Endothelial cell (in vitro differentiated cells): Measurements from ENCODE around the gene SLC25A29. TPM values are rescaled to one million over a fixed set of nuclear protein-coding genes. Genes with fewer than 3 reads are reported as not detected.

Experiments
- DNase-seq: peaks from one replicate; pipeline ENCODE4 v3.0.0; 2021; ENCODE audit warnings: low spot score
- H3K27ac Mint-ChIP-seq: one replicate; pipeline ENCODE4 v1.8.0; 2021; ENCODE audit warnings: mixed read lengths, inconsistent platforms; ENCODE audit not compliant: unreplicated experiment
- H3K27me3 Mint-ChIP-seq: one replicate; pipeline ENCODE4 v1.8.0; 2021; ENCODE audit warnings: mild to moderate bottlenecking, moderate library complexity, mixed read lengths, inconsistent platforms; ENCODE audit not compliant: unreplicated experiment
- H3K36me3 Mint-ChIP-seq: one replicate; pipeline ENCODE4 v1.8.0; 2021; ENCODE audit warnings: mild to moderate bottlenecking, low read depth, mixed read lengths, inconsistent platforms; ENCODE audit not compliant: unreplicated experiment
- H3K4me1 Mint-ChIP-seq: one replicate; pipeline ENCODE4 v1.8.0; 2021; ENCODE audit warnings: mild to moderate bottlenecking, mixed read lengths, inconsistent platforms; ENCODE audit not compliant: unreplicated experiment
- H3K4me3 Mint-ChIP-seq: one replicate; pipeline ENCODE4 v1.8.0; 2021; ENCODE audit warnings: mild to moderate bottlenecking, mixed read lengths, inconsistent platforms; ENCODE audit not compliant: unreplicated experiment
- H3K9me3 Mint-ChIP-seq: one replicate; pipeline ENCODE4 v1.8.0; 2021; ENCODE audit warnings: mixed read lengths, inconsistent platforms; ENCODE audit not compliant: unreplicated experiment
- total RNA-seq: library from RNA; stranded (reverse); fragmentation: NEBNext Ultra II Directional; extraction: Animal tissue kit (Norgen Biotek cat#: 25700); gene quantifications from one replicate; pipeline ENCODE4 v1.2.1, GENCODE V29; 2021; ENCODE audit not compliant: unreplicated experiment
- TF ChIP-seq, protein P1 (sequence below): fragments of 200-600 bp; sonication (generic); IDR thresholded peaks from one replicate; pipeline ENCODE4 v1.5.0; 2021; ENCODE audit warnings: antibody characterized with exemption; ENCODE audit not compliant: unreplicated experiment

Gene SLC25A29
- total RNA-seq, 1 donor from 2014 or later: 165 TPM

DNA sequence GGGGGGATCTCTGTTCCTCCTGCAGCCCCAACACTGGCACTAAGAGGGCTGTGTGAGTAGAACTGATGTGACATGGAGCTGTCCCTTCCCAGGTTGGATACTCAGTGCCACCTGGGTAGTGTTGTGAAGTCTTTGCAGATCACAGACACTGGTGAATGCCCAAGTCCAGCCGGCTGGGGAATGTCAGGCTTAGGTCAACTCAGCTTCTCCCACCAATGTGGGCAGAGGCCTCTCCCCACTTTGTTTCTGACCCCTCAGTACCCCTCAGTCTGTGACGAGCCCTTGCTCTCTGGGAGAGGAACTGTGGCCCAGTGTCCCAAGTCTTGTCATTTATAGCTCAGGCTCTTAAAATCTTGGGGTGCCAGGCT lies 11.3 kb downstream of the SLC25A29 start:
- H3K9me3 Mint-ChIP-seq: no peaks in the 10 kb centered on the region
- no peak overlapping the region for H3K27ac Mint-ChIP-seq
- no peak overlapping the region for H3K4me3 Mint-ChIP-seq
- TF ChIP-seq, protein P1, sequence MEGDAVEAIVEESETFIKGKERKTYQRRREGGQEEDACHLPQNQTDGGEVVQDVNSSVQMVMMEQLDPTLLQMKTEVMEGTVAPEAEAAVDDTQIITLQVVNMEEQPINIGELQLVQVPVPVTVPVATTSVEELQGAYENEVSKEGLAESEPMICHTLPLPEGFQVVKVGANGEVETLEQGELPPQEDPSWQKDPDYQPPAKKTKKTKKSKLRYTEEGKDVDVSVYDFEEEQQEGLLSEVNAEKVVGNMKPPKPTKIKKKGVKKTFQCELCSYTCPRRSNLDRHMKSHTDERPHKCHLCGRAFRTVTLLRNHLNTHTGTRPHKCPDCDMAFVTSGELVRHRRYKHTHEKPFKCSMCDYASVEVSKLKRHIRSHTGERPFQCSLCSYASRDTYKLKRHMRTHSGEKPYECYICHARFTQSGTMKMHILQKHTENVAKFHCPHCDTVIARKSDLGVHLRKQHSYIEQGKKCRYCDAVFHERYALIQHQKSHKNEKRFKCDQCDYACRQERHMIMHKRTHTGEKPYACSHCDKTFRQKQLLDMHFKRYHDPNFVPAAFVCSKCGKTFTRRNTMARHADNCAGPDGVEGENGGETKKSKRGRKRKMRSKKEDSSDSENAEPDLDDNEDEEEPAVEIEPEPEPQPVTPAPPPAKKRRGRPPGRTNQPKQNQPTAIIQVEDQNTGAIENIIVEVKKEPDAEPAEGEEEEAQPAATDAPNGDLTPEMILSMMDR: no peak
- no peak for DNase-seq
- H3K36me3 Mint-ChIP-seq: peaks cover 6% of the 10 kb centered on the region
- peaks cover 11% of the 10 kb centered on the region for H3K27me3 Mint-ChIP-seq
- H3K4me1 Mint-ChIP-seq: peaks cover 3% of the 10 kb centered on the region

DNA sequence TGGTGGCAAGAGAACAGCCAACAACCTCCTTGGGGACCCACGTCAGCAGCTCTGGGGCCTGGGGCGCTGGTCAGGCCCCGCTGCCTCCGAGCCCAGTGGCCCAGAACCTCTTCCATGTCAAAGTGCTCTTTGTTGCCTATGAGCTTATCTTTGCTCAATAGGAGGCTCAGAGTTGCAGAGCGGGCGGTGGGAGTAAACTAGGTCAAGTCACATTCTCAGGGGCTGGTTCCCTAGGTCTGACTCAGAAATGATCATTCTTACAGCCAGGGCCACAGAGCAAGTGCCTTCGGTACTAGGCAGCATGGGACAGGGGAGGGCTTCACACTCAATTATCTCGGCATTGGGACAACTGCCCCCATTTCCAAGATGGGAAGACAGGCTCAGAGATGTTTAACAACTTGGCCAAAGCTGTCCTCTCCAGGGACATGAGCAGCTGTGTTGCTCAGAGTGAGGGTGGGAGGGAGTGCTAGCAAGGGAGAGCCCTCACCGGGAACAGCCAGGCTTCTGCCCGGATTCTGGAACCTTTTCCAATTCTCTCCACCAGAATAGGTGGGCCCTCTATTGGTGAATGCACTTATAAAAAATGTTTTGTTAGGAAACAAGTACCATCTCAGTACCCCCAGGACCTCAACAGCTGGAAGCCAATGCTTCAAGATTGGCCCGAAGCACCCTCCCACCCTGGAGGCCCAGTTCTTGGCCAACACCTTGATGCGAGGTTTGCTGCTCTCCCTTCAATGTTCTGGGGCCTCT lies 11.9 kb downstream of the SLC25A29 start:
- Mint-ChIP-seq H3K27ac (no peak overlapping the region), H3K4me3 (no peak overlapping the region), H3K36me3 (peaks cover 3% of the 10 kb centered on the region), H3K9me3 (no peaks in the 10 kb centered on the region), H3K27me3 (peaks cover 11% of the 10 kb centered on the region), H3K4me1 (peaks cover 3% of the 10 kb centered on the region)
- TF ChIP-seq, protein P1: no peak
- no peak for DNase-seq

DNA sequence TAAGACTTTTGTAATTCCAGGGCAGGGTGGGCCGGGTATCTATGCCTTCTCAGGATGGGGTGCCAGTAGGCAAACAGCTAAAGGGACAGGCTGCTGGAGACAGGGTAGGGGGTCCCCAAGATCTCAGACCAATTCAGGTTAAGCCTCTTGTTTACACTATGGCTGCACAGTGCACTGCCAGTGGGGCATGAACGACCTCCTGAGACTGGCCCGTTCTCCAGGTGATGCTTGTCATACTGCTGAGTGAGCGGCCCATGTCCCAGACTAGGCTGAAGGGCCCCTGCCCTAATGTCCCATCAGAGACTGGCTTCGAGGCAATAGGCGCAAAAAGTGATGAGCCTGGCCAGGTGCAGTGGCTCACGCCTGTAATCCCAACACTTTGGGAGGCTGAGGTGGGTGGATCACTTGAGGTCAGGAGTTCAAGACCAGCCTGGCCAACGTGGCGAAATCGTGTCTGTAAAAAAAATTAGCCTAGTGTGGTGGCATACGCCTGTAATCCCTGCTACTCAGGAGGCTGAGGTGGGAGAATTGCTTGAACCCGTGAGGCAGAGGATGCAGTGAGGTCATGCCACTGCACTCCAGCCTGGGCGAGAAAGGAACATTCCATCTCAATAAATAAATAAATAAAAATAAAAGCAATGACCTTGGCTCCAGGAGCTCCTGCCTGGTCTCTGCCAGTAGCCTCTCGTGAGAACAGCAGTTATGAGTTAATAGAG lies 12.6 kb downstream of the SLC25A29 start:
- TF ChIP-seq, protein P1: no peak
- H3K27me3 Mint-ChIP-seq: peaks cover 11% of the 10 kb centered on the region
- H3K4me3 Mint-ChIP-seq: no peak overlapping the region
- no peak for DNase-seq
- peaks cover 7% of the 10 kb centered on the region for H3K36me3 Mint-ChIP-seq
- no peaks in the 10 kb centered on the region for H3K9me3 Mint-ChIP-seq
- no peak overlapping the region for H3K27ac Mint-ChIP-seq
- peaks cover 3% of the 10 kb centered on the region for H3K4me1 Mint-ChIP-seq

DNA sequence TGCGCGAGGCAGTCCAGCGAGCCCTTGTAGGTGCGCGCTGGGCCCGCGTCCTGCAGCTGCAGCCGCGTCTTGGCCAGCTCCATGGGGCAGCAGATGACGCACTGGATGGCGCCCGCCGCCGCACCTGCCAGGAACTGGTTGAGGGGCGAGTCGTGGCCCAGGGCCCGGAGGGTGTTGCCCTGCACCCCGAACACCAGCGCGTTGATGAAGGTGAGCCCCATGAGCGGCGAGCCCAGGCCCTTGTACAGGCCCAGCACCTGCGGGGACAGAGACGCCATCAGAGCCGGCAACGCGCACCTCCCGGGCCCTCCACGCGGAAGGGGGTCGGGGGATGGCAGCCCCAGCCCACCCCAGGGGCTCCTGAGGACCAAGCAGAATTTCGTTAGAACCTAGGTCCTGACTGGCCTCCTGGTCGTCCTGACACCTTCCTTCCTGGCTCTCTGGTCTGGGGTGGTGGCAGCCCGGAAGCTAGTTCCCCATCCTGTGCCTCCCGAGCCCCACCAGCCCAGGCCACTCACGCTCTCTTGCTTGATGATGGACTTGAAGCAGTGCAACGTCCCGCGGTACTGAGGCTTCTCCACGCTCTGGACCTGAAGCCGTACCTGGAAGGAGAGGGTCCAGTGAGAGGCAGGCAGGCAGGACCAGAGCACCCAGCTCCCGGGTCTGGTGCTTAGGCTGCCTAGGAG lies 13.3 kb downstream of the SLC25A29 start:
- Mint-ChIP-seq H3K4me3 (no peak overlapping the region), H3K27me3 (peaks cover 11% of the 10 kb centered on the region), H3K4me1 (peaks cover 3% of the 10 kb centered on the region), H3K36me3 (peaks cover 8% of the 10 kb centered on the region), H3K27ac (no peak overlapping the region), H3K9me3 (no peaks in the 10 kb centered on the region)
- no peak for DNase-seq
- TF ChIP-seq, protein P1: no peak
